Fibroblast of the aortic adventitia (primary cell): ENCODE measurements around the gene THSD7A. TPM values are rescaled to one million over a fixed set of nuclear protein-coding genes. Genes with fewer than 3 reads are reported as not detected.

Source experiments
- DNase-seq: peaks from one replicate; pipeline ENCODE4 v3.0.0-alpha.2; 2010; ENCODE audit warnings: low read depth
- H3K4me3 ChIP-seq: 2 replicates; pipeline ENCODE4 v1.5.1; 2011; ENCODE audit warnings: low read depth, mild to moderate bottlenecking, control low read depth, low read length, moderate library complexity
- CTCF ChIP-seq: IDR thresholded peaks from 2 replicates; pipeline ENCODE4 v1.5.1; 2011; ENCODE audit warnings: mild to moderate bottlenecking, low read length, control low read depth, inconsistent platforms; ENCODE audit not compliant: insufficient read depth
- total RNA-seq: library from RNA; depleted of rRNA; stranded (reverse); fragments of >200 nt; gene quantifications from 2 replicates; pipeline ENCODE4 v1.2.3, GENCODE V29; 2012; ENCODE audit warnings: low replicate concordance

THSD7A gene
- total RNA-seq, 1 donor, result 2.5 TPM

DNA sequence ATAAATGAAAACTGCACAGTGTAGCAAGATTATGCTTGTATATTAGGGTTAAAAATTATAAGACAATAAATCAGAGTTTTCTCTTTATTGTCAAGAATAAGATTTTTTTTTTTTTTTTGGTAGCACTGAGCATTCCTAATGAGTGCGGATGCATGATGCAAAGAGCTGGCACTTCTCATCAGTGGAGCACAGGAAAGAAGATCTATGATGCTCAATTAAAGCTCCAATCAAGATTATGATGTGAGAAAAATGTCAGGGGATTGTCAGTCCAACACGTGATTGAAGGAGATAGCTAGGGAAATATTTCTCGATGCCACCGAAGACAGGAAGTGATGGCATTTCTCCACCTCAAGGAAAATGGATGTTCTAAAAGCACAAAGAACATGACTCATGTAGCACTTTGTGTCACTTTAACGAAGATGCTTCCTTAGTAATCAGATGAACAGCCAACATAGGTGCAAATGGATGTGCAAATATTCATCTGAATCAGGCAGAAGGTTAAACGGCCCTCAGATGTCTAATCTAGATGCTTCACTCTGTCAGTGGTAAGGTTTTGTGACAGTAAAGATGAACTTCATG lies 240.9 kb downstream of the THSD7A start:
- no peak overlapping the region for H3K4me3 ChIP-seq
- TF ChIP-seq CTCF, result no peak
- no peak for DNase-seq

- no peak for TF ChIP-seq CTCF
- no peak overlapping the region for H3K4me3 ChIP-seq
- DNase-seq, result no peak
Observed at GRCh38 chr7:11589251-11589650, 242.7 kb downstream of the THSD7A start.

DNA sequence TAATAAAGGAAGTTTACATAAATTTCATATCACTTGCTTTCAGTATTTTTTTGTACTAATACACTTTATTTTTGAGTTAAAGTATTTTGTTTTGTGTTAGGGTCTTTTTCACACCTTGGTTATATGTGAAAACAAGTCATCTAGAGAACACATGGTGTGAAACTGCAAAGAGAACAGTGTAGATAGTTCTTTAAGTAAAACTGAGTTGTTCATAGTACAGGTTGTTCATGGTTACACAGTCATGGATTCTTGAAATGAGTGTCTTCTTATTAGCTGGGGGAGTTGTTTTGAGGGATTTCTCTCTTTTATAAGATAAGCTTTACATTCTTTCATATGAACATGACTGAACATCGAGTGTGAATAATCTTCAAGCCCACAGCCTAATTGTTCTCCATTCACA lies 244.2 kb downstream of the THSD7A start:
- no peak overlapping the region for H3K4me3 ChIP-seq
- DNase-seq, result no peak
- TF ChIP-seq CTCF, result no peak

DNA sequence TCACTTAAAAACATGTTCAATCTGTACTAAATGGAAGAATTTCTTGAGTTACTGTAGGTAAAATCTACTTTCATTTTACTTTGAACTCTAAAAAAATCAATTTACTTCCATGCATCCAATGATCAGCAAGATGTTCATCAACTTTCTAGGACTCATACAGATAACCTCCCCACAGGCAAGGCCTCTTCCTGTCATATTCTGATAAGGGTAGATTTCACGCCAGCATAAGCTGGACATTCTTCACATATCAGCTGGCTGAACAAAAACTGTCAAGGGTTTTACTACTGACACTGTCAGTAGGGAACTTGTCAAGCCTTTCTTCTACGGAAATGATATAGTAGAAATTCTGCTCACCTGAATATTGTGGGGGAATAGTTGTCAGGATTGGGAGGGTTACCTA lies 244.9 kb downstream of the THSD7A start:
- no peak for TF ChIP-seq CTCF
- no peak overlapping the region for H3K4me3 ChIP-seq
- no peak for DNase-seq

DNA sequence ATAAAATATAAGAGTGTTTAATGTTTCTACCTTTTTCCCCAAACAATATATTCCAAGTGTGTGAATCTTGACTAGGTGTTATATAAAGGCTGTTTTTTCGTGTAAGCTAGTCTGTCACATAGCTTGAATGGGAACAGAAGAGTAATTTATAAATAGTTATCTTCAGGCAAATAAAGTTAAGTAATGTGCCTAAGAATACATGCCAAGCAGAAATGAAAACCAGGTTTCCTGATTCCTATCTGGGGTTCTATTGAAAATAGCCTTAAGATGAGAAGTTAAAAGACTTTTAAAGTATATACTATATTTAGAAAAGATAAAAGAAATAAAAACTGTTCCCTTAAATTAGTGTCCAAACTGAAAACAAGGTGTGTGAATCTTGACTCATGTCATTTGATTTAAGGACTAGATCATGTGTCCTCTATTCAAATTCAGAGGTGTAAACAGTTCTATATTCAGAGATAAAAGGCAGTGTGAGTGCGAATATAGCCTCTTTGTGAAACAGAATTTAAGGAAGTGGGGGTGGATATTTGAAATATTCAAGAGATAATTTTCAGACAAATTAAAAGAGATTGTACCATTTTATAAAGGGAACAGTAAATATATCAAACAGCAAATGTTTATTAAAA lies 247.5 kb downstream of the THSD7A start:
- H3K4me3 ChIP-seq, result no peak overlapping the region
- no peak for TF ChIP-seq CTCF
- no peak for DNase-seq

DNA sequence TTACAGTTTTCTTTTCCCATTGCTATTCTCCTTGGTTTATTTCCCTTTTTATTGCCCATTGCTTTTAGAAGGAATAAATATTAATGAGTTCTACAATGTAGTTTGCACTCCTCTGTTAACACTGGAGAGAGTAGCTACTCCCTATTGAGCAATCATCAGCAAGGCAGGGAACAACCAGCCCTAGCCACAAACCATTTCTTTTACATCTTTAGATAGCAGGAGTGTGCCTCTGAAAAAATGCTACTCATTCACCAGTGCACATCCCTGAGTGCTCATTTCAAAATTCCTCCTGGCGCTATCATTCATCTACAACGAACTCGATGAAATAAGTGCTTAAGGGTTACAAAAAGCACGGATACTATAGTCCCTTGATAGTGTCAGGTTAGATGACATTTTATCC lies 252.9 kb downstream of the THSD7A start:
- H3K4me3 ChIP-seq, result no peak overlapping the region
- DNase-seq, result no peak
- no peak for TF ChIP-seq CTCF

DNA sequence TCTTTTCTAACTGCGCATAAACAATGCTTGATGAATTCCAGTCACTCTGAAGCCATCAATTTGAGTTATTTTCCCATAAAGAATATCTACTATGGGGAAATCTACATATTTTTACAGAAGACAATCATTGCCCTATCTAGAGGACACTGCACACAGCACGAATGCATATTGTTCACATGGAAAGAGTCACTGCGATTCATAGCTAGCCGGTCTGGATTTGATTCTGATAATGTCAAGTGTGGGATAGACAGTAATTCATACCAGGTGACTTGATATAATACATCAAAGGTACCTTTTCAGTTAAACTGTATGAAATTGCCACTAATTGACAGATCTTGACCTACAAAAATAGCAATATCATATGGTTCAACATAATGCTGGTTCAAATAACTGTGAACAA lies 255.7 kb downstream of the THSD7A start:
- no peak for TF ChIP-seq CTCF
- no peak for DNase-seq

More for the DNA sequence above, 255.7 kb downstream of the THSD7A start:
- H3K4me3 ChIP-seq, result no peak overlapping the region
